Left ventricle myocardium superior (tissue), 1 donor: ENCODE measurements around the gene STOML3. TPM values are rescaled to one million over a fixed set of nuclear protein-coding genes. Genes with fewer than 3 reads are reported as not detected.

Source experiments
- ATAC-seq: fragments of 200-7000 bp; cut with Tn5 transposase; one replicate; pipeline ENCODE4 v1.9.1; 2020; ENCODE audit warnings: mild to moderate bottlenecking, moderate library complexity
- DNase-seq: peaks from one replicate; pipeline ENCODE4 v3.0.0-alpha.2; 2020
- intact Hi-C: fragments of 100-400 bp; cut with micrococcal nuclease; formaldehyde crosslinking; loops from one replicate; pipeline ENCODE4 v1.11.0; 2022
- long read RNA-seq: library from polyadenylated mRNA; unstranded; transcript quantifications from one replicate; pipeline ENCODE4 v2.0.0, GENCODE V29; 2021
- total RNA-seq: library from RNA; stranded (reverse); fragmentation: NEBNext Ultra II Directional; extraction: Animal tissue kit (Norgen Biotek cat#: 25700); gene quantifications from one replicate; pipeline ENCODE4 v1.2.1, GENCODE V29; 2021
- donor health status: DM: no; HTN: yes; CAD: no; lungs with severe emphysema.

STOML3 gene, protein sequence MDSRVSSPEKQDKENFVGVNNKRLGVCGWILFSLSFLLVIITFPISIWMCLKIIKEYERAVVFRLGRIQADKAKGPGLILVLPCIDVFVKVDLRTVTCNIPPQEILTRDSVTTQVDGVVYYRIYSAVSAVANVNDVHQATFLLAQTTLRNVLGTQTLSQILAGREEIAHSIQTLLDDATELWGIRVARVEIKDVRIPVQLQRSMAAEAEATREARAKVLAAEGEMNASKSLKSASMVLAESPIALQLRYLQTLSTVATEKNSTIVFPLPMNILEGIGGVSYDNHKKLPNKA
- not detected for total RNA-seq
- long read RNA-seq: 0 reads

GRCh38 chr13:38990693-38991092 is at the start of gene STOML3:
Gene STOML3, minus strand, starts transcription at chr13:38990831. Its CDS starts 110 bp downstream, at chr13:38990721.
- intact Hi-C loops: no loop called here
- DNase-seq (no peak), ATAC-seq (no peak)

DNA sequence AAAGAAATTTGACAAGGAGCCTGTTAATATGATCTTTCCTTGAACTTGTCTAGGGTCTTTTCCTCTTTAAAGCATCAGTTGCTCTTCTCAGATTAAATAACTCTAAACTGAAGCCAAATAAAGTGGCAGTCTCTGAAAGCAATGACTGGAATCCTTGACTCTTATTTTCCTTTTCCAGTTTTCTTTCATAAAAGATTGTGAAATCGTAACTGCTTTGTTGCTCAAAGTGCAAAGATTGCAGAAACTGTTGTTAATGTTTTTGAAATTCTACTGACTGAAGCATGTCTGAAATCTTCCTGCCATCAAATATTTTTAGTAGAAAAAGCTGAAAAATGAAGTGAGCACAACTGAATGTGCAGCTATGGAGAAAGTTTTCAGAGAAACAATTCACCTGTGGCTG is 49.6 kb upstream of the STOML3 start:
- intact Hi-C loops: no loop called here
- ATAC-seq (no peak), DNase-seq (no peak)

GRCh38 chr13:39039041-39039440 is 48.4 kb upstream of the STOML3 start:
- intact Hi-C loops: no loop called here
- no peak for DNase-seq
- no peak for ATAC-seq

DNA sequence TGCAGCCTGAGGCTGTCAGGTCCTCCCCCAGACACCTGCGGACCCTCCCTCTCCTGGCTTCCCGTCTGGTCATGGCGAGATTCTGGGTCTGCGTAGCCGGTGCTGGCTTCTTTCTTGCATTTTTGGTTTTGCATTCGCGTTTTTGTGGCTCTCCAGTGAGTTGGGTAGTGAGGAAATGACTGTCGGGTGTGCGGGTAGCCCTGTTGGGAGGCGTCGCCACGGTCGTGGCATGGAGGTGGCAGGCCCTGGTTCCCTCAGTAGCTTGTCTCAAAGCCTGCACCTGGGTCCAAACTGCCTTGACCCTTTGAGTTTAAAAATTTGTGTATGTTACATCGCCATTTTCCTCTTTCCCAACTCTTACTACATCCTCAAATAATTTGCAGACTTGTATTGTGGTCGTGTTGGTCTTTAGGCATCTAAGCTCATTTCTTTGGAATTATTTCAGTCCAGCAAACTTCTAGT is 48.0 kb upstream of the STOML3 start:
- DNase-seq: peak; percentile 43
- intact Hi-C loops: no loop called here
- peak; percentile 24 for ATAC-seq

- intact Hi-C loops: no loop called here
- DNase-seq (peak; percentile 92), ATAC-seq (peak; percentile 95)
These were observed 47.4 kb upstream of the STOML3 start, which contains the start of the genes NHLRC3 and PROSER1 for GRCh38 chr13:39037880-39038568. Gene NHLRC3, plus strand, starts transcription at chr13:39038456. Its CDS starts 184 bp downstream, at chr13:39038640. Gene PROSER1, minus strand, starts transcription at chr13:39038089. Its CDS starts 847 bp downstream, at chr13:39037242.

DNA sequence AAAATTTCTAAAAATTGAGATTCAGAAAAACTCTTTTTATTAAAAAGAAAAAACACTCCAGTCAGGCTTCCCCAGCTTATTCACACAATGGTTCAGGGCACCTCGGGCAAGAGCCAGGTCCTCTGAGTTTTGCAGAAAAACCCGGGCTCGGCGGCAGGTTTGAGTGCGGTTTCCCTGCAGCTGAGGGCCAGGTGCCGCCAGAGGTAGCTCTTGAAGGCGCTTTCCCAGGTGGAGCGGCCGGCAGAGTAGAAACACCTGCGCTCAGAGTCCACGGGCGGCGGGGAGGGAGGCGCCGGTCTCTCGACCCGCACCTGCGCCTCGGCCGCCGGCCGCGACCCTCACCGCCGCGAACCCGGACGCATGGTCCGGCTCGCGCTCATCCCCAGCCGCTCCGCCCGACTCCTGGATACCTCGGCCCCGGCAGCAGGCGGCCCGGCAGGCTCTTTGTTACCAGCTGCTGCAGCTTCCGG is 46.8 kb upstream of the STOML3 start:
- ATAC-seq: no peak
- no peak for DNase-seq
- intact Hi-C loops: no loop called here

- no peak for ATAC-seq
- DNase-seq: no peak
- intact Hi-C loops: no loop called here
These were observed 45.6 kb upstream of the STOML3 start for GRCh38 chr13:39036212-39036611.

DNA sequence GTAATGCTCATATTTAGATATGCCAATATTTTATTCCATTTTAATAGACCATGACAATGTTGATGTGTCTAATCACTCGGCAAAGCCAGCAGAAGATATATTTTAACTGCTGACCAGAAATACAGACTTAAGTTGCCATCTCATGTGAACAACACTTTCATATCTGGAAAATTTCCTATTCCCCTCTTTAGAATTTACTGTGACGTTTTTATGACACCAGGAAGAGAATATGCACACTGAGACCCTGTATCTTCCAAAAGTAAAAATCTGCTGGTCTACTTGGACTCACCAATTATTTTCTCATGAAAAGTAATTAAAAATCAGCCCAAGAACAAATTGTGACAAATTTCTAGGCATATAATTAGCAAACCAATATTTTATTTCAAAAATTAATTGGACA is 45.2 kb upstream of the STOML3 start:
- DNase-seq: no peak
- no peak for ATAC-seq
- intact Hi-C loops: no loop called here

GRCh38 chr13:39035204-39035603 is 44.6 kb upstream of the STOML3 start:
- intact Hi-C loops: no loop called here

GRCh38 chr13:39034085-39034484 is 43.5 kb upstream of the STOML3 start:
- intact Hi-C loops: no loop called here
- ATAC-seq: no peak
- DNase-seq: no peak

More at GRCh38 chr13:39035204-39035603, 44.6 kb upstream of the STOML3 start:
- ATAC-seq (no peak), DNase-seq (no peak)

- DNase-seq: no peak
- intact Hi-C loops: no loop called here
- no peak for ATAC-seq
These were observed 41.5 kb upstream of the STOML3 start for GRCh38 chr13:39032150-39032549.

DNA sequence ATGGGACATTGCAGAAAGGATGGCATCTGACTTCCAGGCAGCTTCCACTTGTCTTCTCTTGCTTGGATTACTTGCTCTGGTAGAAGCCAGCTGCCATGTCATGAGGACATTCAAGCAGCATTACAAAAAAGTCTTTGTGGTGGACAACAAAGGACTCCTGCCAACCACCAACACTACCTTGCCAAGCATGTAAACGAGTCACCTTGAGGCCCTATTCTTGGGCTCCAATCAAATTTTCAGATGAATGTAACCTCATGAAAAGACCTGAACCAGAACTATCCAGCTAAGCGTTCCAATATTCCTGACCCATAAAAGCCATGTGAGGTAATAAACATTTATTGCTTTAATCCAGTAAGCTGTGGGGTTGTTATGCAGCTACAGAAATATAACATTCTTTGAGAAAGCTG is 34.8 kb upstream of the STOML3 start:
- ATAC-seq: peak; percentile 68
- intact Hi-C loops: no loop called here
- DNase-seq: no peak

DNA sequence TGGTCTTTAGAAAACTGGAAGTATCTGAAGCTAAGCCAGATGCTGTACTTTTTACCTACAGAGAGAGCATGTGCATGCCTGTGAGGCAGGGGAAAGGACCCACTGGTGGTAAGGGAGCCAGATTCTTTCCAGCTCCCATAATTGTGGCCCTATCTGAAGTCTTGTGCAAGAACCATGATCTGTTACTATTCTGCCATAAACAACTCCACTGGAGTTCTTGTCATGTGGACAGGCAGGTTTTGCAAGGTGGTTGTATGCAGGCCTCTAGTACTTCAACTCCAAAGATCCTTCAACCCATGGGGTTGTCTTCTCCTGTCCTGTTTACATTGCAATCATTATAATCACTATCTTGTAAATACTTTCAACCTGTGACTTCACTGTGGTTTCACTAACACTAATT is 33.1 kb upstream of the STOML3 start:
- no peak for DNase-seq
- intact Hi-C loops: no loop called here
- no peak for ATAC-seq

GRCh38 chr13:39023316-39023715 is 32.7 kb upstream of the STOML3 start:
- intact Hi-C loops: no loop called here
- ATAC-seq (no peak), DNase-seq (no peak)

GRCh38 chr13:39020853-39021462 is 30.3 kb upstream of the STOML3 start:
- DNase-seq: no peak
- intact Hi-C loops: no loop called here
- ATAC-seq: no peak

GRCh38 chr13:39016787-39017186 is 26.2 kb upstream of the STOML3 start:
- intact Hi-C loops: no loop called here
- peak; percentile 37 for ATAC-seq
- no peak for DNase-seq

DNA sequence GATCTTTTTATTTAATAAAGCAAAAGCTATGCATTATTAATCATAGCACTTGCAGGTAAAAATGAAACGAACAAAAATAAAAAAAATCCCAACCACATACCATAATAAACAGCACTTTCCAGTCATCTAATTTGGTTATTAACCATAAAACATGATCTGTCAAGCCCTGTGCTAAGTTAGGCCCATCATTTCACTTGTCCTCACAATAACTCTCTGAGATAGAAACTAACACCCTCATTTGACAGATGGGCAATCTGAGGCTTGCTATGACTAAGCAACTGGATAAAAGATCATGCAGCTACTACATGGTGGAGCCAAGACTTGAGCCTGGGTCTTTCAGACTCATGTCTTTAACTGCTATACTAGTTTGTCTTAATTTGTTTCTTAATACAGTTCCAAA is 25.5 kb upstream of the STOML3 start:
- intact Hi-C loops: no loop called here
- no peak for DNase-seq
- no peak for ATAC-seq

DNA sequence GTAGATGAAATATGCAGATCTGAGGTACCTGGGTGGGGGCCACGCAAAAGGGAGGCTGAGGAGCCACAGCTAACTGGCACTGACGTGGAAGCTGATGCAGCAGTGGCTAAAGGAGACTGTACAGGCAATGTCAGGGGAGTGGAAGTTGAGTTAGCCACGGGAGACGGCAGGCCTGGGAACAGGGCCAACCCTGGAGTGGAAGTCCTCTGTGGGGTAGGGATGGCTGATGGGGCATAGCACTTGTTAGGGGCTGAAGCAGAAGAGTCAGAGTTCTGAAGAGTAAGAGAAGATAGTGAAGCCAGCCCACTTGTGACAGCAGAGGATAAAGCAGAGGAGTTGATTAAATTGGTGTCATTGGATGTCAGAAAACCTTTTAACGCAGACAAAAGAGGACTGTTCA is 22.8 kb upstream of the STOML3 start:
- DNase-seq (no peak), ATAC-seq (peak; percentile 19)
- intact Hi-C loops: no loop called here

DNA sequence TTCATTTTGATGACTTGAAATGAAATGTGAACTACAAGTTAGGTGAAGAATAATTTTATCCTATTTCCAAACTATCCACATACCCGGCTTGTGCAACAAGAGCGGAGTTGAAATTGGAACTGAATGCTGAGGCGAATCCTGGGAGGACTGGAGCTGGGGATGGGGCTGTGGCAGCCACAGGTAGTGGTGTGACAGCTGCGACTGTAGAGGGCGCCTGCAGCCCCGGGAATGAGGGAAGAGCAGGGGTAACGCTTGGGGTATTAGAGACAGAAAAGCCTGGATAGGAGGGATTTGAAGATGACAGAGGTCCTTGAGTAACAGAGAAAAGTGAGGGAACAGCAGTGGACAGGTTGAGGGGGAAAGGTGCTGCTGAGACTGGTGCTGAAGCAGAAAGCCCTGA is 22.0 kb upstream of the STOML3 start:
- no peak for DNase-seq
- intact Hi-C loops: no loop called here
- ATAC-seq: no peak
